ENCODE results near the gene ABR. TPM values are rescaled to one million over a fixed set of nuclear protein-coding genes. Genes with fewer than 3 reads are reported as not detected.

ABR gene
- total RNA-seq, 1 donor from 2014 or later = 195 TPM

DNA sequence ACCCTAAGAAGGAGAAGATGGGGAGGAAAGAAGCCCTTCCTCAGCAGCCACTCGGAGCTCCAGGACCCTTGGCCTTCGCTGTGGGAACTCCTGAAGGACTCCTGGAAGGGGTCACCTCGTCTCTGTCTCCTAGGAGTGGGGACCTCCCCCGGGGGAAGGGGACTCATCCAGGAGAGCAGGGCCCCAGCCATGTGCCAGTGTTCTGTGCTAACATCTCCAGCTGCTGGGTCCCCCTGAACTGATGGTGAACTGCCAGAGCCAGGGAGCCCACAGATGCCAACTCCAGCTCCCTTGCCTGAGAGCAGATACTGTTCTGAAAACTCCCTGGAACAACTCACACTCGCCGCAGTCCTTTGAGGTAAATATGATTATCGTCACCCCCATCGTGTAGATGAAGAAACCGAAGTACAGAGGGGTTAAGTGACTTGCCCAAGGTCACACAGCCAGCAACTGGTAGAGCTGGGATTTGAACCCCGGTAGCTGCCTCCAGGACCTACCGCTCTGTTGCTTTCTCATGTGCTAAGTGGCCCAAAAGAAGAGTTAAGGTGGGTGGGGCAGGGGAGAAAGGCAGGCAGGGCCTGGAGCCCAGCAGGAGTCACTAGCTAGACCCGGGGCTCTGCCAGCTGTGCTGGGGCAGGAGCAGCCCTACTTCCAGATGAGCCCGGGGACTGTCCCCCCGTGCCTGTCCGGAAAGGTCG, 172.3 kb downstream of the ABR start:
- DNase-seq (ENCODE audit: low read depth) = no peak
- TF ChIP-seq, protein P1, sequence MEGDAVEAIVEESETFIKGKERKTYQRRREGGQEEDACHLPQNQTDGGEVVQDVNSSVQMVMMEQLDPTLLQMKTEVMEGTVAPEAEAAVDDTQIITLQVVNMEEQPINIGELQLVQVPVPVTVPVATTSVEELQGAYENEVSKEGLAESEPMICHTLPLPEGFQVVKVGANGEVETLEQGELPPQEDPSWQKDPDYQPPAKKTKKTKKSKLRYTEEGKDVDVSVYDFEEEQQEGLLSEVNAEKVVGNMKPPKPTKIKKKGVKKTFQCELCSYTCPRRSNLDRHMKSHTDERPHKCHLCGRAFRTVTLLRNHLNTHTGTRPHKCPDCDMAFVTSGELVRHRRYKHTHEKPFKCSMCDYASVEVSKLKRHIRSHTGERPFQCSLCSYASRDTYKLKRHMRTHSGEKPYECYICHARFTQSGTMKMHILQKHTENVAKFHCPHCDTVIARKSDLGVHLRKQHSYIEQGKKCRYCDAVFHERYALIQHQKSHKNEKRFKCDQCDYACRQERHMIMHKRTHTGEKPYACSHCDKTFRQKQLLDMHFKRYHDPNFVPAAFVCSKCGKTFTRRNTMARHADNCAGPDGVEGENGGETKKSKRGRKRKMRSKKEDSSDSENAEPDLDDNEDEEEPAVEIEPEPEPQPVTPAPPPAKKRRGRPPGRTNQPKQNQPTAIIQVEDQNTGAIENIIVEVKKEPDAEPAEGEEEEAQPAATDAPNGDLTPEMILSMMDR (conservative IDR thresholded peaks at IDR 0.05; ENCODE audit: low read depth, low read length) = no peak

DNA sequence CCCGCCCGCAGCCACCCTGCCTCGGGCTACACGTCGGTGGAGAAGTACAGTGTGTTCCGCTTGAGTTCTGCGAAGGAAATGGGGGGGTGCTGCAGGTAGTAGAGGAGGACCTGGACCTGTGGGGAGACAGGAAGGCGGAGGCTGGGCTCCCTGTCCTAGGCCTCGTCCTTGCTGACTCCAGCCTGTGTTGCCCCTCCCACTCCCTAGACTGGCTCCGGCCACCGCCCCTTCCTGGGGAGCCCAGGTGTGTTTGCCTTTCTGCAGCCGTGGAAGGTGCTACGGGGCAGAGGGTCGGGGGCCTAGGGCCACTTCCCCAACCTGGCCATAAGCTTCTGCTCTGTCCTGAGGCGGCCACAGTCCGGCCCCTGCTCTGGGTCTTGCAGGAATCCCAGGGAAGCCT, 173.7 kb downstream of the ABR start:
- H3K4me3 ChIP-seq (ENCODE audit: low read depth, low read length) = no peak overlapping the region
- no peak for DNase-seq (ENCODE audit: low read depth)
- TF ChIP-seq, protein P1 (conservative IDR thresholded peaks at IDR 0.05; ENCODE audit: low read depth, low read length) = no peak

More for the DNA sequence above, 172.3 kb downstream of the ABR start:
- no peak overlapping the region for H3K4me3 ChIP-seq (ENCODE audit: low read depth, low read length)

DNA sequence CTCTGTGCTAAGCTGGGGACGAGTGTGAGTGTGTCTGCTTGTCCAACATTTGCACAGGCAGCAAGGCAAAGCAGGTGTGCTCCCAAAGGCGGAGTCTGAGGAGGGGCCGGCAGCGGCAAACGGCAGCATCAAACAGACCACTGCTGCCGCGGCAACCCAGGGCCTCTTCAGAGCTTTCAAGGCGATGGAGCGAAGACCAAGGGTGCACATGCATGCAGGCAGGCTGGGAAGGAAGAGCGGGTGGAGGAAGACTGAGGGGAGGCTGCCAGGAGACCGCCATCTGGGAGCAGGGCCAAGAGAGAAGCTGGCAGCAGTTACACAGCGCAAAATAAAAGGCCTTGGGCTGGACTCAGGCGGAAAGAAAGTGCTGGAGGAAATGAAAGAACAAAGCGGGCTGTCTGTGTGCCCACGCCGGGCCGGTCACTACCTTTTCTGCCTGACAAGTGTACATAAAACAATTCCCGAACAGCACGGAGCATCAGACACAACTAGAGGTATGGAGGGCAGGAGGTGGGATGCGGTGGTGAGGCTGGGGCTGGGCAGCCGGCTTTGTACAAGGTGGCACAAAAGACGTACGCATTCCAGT, 174.3 kb downstream of the ABR start:
- no peak for DNase-seq (ENCODE audit: low read depth)
- TF ChIP-seq, protein P1 (conservative IDR thresholded peaks at IDR 0.05; ENCODE audit: low read depth, low read length) = no peak
- no peak overlapping the region for H3K4me3 ChIP-seq (ENCODE audit: low read depth, low read length)

DNA sequence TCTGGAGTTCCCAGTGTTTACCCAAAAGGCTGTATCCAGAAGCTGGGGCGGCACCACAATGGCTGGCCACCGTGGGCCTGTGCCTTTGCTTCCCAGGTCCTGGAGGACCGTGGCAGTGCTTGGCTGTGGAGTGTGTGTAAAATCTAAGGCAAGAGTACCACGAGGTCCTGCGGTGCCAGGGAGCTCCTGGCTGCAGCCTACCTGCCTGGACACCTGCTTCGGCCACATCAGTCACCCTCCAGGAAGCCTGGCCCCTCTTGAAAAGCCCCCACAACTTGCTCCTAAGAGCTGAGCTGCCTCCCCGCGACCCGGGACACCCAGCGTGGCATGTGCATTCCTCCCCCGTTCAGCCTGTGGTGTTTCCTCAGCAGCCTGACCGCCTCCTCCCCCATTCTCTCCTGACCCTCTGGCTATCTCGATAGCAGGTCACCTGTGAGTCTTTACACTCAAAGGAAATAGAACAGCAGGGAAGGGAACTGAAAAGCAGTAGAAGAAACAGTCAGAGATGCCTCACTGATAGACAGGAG, 174.9 kb downstream of the ABR start:
- TF ChIP-seq, protein P1 (conservative IDR thresholded peaks at IDR 0.05; ENCODE audit: low read depth, low read length) = no peak
- DNase-seq (ENCODE audit: low read depth) = no peak
- no peak overlapping the region for H3K4me3 ChIP-seq (ENCODE audit: low read depth, low read length)

DNA sequence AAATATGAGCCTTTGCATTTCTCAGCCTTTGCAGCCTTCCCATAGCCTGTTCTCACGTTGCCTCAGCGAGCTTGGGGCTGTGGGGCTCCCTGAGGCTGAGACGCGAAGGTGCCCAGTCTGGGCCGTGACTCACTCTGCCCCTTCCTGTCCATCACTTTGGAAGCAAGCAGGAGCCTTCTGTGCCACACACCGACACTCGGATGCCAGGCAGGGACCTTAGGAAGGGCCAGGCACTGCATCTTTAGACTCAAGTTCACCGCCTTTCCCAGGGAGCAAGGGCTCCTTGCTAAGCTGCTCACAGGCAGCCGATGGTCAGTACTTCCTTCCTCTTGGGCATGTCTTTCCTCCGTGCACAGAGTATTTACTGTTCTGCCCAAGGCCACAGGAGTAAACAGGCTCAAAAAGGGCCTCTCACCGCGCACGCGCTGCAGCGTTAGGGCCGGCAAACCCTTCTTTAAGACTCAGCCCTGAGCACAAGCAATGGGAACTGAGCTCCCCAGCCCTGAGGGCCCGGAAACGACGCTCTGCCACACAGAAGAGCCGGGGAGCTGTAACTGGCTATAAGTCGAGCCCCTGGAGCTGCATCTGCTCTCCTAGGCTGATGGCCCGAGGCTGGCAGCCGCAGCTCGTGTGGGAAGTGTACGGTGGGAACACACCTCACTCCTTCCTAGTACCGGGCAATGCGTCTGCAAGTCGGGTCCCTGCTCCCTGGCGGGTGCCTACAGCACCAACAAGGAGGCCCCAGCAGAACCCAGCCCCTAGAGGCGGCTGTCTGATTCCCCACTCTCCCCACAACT, 175.6 kb downstream of the ABR start:
- DNase-seq (ENCODE audit: low read depth) = no peak
- H3K4me3 ChIP-seq (ENCODE audit: low read depth, low read length) = no peak overlapping the region
- TF ChIP-seq, protein P1 (conservative IDR thresholded peaks at IDR 0.05; ENCODE audit: low read depth, low read length) = no peak

DNA sequence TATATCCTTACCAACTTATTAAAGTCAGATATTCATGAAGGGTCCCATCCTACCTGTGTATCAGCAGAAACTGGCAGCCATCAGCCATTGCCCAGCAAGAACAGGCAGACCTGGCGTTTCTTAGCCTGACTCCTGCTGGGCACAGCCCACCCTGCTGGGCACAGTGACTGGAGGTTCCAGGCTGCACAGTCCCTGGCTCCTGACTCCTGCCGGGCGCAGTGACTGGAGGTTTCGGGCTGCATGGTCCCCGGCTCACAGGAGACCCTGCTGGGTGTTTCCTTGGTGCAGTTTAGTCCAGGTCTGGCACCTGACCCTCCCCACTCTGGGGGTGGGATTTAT, 176.2 kb downstream of the ABR start:
- no peak overlapping the region for H3K4me3 ChIP-seq (ENCODE audit: low read depth, low read length)
- DNase-seq (ENCODE audit: low read depth) = no peak
- TF ChIP-seq, protein P1 (conservative IDR thresholded peaks at IDR 0.05; ENCODE audit: low read depth, low read length) = no peak
